Daoy (cell line): ENCODE data around the gene MCTP1. TPM values are rescaled to one million over a fixed set of nuclear protein-coding genes. Genes with fewer than 3 reads are reported as not detected.
"Not testable (repeated sequence)": the region's sequence is repeated elsewhere in the genome, so short reads cannot be mapped to it uniquely, and the experiment has no call there.

Source experiments
- DNase-seq: peaks from one replicate; pipeline ENCODE4 v3.0.0-alpha.2; 2015; ENCODE audit warnings: low read depth
- total RNA-seq: library from RNA; depleted of rRNA; stranded (reverse); fragments of >200 nt; shearing (Covaris generic); gene quantifications from 2 replicates; pipeline ENCODE4 v1.2.3, GENCODE V29; 2014

Gene MCTP1
- total RNA-seq, 1 experiment from 2014 or later: 11.3 TPM

- DNase-seq: no peak
Observed at GRCh38 chr5:95184924-95185323, 100.0 kb downstream of the MCTP1 start.

GRCh38 chr5:95181644-95182043, 103.2 kb downstream of the MCTP1 start:
- DNase-seq: no peak

GRCh38 chr5:95178046-95178651, 106.7 kb downstream of the MCTP1 start:
- DNase-seq: peak; percentile 92

- peak; percentile 50 for DNase-seq
Observed at GRCh38 chr5:95177456-95177855, 107.4 kb downstream of the MCTP1 start.

GRCh38 chr5:95175106-95175505, 109.8 kb downstream of the MCTP1 start:
- no peak for DNase-seq

GRCh38 chr5:95172659-95173058, 112.2 kb downstream of the MCTP1 start:
- DNase-seq: no peak

- DNase-seq: no peak
Observed at GRCh38 chr5:95164861-95165260, 120.0 kb downstream of the MCTP1 start.

- DNase-seq: no peak
Observed at GRCh38 chr5:95163079-95163478, 121.8 kb downstream of the MCTP1 start.

- DNase-seq: no peak
Observed at GRCh38 chr5:95162231-95162992, 122.5 kb downstream of the MCTP1 start.

GRCh38 chr5:95159603-95160002, 125.3 kb downstream of the MCTP1 start:
- no peak for DNase-seq

GRCh38 chr5:95155888-95156287, 129.0 kb downstream of the MCTP1 start:
- DNase-seq: no peak

- DNase-seq: no peak
Observed at GRCh38 chr5:95153511-95153910, 131.4 kb downstream of the MCTP1 start.

- DNase-seq: no peak
Observed at GRCh38 chr5:95152535-95152934, 132.4 kb downstream of the MCTP1 start.

- no peak for DNase-seq
Observed at GRCh38 chr5:95152131-95152530, 132.8 kb downstream of the MCTP1 start.

- no peak for DNase-seq
Observed at GRCh38 chr5:95151694-95152093, 133.2 kb downstream of the MCTP1 start.

GRCh38 chr5:95149387-95149786, 135.5 kb downstream of the MCTP1 start:
- DNase-seq: no peak

GRCh38 chr5:95148453-95148852, 136.4 kb downstream of the MCTP1 start:
- no peak for DNase-seq

- not testable (repeated sequence) for DNase-seq
Observed at GRCh38 chr5:95143858-95144257, 141.0 kb downstream of the MCTP1 start.

- no peak for DNase-seq
Observed at GRCh38 chr5:95142145-95142544, 142.7 kb downstream of the MCTP1 start.

- DNase-seq: no peak
Observed at GRCh38 chr5:95141141-95141540, 143.8 kb downstream of the MCTP1 start.

GRCh38 chr5:95134326-95134725, 150.6 kb downstream of the MCTP1 start:
- no peak for DNase-seq

- no peak for DNase-seq
Observed at GRCh38 chr5:95132096-95132495, 152.8 kb downstream of the MCTP1 start.

- no peak for DNase-seq
Observed at GRCh38 chr5:95130941-95131340, 154.0 kb downstream of the MCTP1 start.

GRCh38 chr5:95124731-95125130, 160.2 kb downstream of the MCTP1 start:
- DNase-seq: no peak
